BE2C (cell line): Measurements from ENCODE around the gene GPR32.
"Not testable (repeated sequence)": the region's sequence is repeated elsewhere in the genome, so short reads cannot be mapped to it uniquely, and the experiment has no call there.

Experiments
- DNase-seq: peaks from one replicate; pipeline ENCODE4 v3.0.0-alpha.2; 2020
- H3K27me3 ChIP-seq: fragments of 250-450 bp; sonication (Bioruptor Pico); 2 replicates; pipeline ENCODE4 v1.5.1; 2020; ENCODE audit warnings: mild to moderate bottlenecking
- H3K36me3 ChIP-seq: fragments of 250-450 bp; sonication (Bioruptor Pico); 2 replicates; pipeline ENCODE4 v1.5.1; 2020; ENCODE audit warnings: mild to moderate bottlenecking
- H3K4me1 ChIP-seq: fragments of 250-450 bp; sonication (Bioruptor Pico); 2 replicates; pipeline ENCODE4 v1.5.1; 2020
- H3K4me3 ChIP-seq: 2 replicates; pipeline ENCODE4 v1.5.1; 2011; ENCODE audit warnings: low read depth, low read length
- H3K9me3 ChIP-seq: fragments of 250-450 bp; sonication (Bioruptor Pico); 2 replicates; pipeline ENCODE4 v1.5.1; 2020
- TF ChIP-seq, protein P1 (sequence below): IDR thresholded peaks from 2 replicates; pipeline ENCODE4 v1.5.1; 2012; ENCODE audit warnings: mild to moderate bottlenecking, low read depth, low read length

Gene GPR32

DNA sequence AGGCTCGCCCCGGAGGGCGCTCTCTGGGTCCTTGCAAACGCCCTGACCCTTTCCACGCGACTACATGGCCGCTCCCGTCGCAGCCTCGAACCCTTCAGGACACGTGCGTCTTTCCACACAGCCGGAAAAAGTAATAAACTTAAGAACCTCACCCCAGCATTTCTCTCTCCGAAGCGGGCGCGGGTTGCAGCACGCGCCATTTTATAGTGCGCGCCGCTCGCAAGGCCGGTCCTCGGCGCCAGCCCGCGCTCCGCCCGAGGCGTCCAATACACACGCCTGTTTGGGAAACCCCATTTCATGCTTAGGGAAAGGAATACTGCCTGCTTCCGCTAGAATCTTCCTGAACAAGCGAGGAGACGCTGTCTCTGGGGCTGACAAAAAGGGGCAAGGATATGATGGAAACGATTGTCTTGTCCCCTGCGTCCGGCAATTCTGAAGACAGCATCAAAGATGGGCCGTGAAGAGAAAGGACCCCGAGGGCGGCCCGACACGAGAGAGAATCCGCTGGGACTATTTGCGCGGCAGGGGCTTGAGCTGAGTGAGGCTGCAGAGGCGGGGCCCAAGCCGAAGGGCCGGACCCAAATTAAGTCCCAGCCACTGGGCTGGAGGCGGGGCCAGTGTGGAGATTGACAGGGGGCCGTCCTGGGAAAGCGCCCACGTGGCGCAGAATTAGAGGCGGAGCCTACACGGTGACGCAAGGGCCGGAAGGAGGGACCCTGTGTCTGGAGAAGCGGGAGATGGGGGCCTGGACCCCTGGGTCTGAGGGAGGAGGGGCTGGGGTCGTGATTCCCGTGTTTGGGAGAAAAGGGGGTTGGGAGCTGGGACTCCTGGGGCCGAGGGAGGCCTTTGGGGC is 34.4 kb downstream of the GPR32 start:
- peaks cover 4% of the 10 kb centered on the region; the same call in 1 of the 2 replicates for H3K4me1 ChIP-seq
- TF ChIP-seq, protein P1, sequence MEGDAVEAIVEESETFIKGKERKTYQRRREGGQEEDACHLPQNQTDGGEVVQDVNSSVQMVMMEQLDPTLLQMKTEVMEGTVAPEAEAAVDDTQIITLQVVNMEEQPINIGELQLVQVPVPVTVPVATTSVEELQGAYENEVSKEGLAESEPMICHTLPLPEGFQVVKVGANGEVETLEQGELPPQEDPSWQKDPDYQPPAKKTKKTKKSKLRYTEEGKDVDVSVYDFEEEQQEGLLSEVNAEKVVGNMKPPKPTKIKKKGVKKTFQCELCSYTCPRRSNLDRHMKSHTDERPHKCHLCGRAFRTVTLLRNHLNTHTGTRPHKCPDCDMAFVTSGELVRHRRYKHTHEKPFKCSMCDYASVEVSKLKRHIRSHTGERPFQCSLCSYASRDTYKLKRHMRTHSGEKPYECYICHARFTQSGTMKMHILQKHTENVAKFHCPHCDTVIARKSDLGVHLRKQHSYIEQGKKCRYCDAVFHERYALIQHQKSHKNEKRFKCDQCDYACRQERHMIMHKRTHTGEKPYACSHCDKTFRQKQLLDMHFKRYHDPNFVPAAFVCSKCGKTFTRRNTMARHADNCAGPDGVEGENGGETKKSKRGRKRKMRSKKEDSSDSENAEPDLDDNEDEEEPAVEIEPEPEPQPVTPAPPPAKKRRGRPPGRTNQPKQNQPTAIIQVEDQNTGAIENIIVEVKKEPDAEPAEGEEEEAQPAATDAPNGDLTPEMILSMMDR = no peak
- H3K27me3 ChIP-seq = no peaks in the 10 kb centered on the region
- no peaks in the 10 kb centered on the region for H3K9me3 ChIP-seq
- H3K36me3 ChIP-seq = peaks cover 37% of the 10 kb centered on the region
- DNase-seq = peak; percentile 100
- H3K4me3 ChIP-seq = peak overlapping the region; percentile 99

DNA sequence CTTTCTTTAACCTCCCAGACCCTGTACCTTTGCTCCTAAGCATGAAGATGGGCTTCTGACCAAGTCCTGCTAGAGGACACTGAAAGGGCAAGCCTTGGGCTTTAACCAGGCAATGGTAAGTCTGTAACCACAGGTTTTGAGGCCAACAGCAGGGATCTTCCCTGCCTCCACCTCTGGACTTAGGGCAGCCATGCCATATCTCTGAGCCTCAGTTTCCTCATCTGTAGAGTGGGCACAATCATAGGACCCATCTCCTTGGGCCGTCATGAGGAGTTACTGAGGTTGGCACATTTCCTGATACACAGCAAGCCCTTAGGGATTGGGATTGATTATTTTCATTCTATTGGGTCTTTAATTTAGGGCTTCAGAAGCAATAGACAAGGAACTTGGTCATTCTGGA is 38.6 kb downstream of the GPR32 start:
- H3K4me3 ChIP-seq = no peak overlapping the region
- no peaks in the 10 kb centered on the region for H3K9me3 ChIP-seq
- peaks cover under 1% of the 10 kb centered on the region; the same call in 1 of the 2 replicates for H3K36me3 ChIP-seq
- no peak for DNase-seq
- no peaks in the 10 kb centered on the region for H3K27me3 ChIP-seq
- TF ChIP-seq, protein P1 = no peak
- no peaks in the 10 kb centered on the region for H3K4me1 ChIP-seq

GRCh38 chr19:50811622-50812238 is 41.5 kb downstream of the GPR32 start:
- not testable (repeated sequence) for H3K36me3 ChIP-seq, H3K27me3 ChIP-seq, H3K4me3 ChIP-seq, H3K9me3 ChIP-seq, DNase-seq, H3K4me1 ChIP-seq

DNA sequence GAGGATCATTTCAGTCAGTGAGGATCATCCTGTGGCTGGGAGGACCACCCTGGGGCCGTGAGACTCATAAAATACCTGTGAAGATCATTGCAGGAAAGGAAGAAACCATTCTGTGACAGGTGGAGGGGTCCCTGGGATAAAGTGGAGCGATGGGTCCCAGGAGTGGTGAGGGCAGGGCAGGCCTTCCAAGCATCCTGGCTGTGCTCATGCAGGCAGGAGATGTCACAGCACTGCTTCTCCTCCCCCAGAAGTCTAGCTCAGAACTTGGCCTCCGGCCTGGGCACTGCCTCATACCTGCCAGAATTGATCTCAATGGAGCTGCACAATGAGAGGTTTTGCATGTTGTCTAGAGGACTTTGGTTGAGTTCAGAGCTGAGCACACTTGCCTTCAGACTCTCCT is 42.2 kb downstream of the GPR32 start:
- no peak for DNase-seq
- Histone ChIP-seq H3K9me3 (no peaks in the 10 kb centered on the region; the same call in 1 of the 2 replicates), H3K27me3 (no peaks in the 10 kb centered on the region), H3K36me3 (no peaks in the 10 kb centered on the region), H3K4me1 (no peaks in the 10 kb centered on the region), H3K4me3 (no peak overlapping the region)
- TF ChIP-seq, protein P1 = no peak

- Histone ChIP-seq H3K4me3 (no peak overlapping the region), H3K27me3 (no peaks in the 10 kb centered on the region), H3K36me3 (no peaks in the 10 kb centered on the region), H3K4me1 (no peaks in the 10 kb centered on the region), H3K9me3 (no peaks in the 10 kb centered on the region; the same call in 1 of the 2 replicates)
- DNase-seq = no peak
- TF ChIP-seq, protein P1 = no peak
These were observed 44.6 kb downstream of the GPR32 start for GRCh38 chr19:50814883-50815282.

- no peaks in the 10 kb centered on the region for H3K36me3 ChIP-seq
- peak; percentile 41 for DNase-seq
- TF ChIP-seq, protein P1 = no peak
- no peaks in the 10 kb centered on the region; the same call in 1 of the 2 replicates for H3K9me3 ChIP-seq
- no peaks in the 10 kb centered on the region for H3K27me3 ChIP-seq
- H3K4me3 ChIP-seq = no peak overlapping the region
- peaks cover 3% of the 10 kb centered on the region; the same call in 1 of the 2 replicates for H3K4me1 ChIP-seq
These were observed 45.2 kb downstream of the GPR32 start for GRCh38 chr19:50815439-50815838.
